H9 (cell line): ENCODE measurements around the gene MAGI1. TPM values are rescaled to one million over a fixed set of nuclear protein-coding genes. Genes with fewer than 3 reads are reported as not detected.

Experiments
- DNase-seq: peaks from one replicate; pipeline ENCODE4 v3.0.0-alpha.2; 2017
- H2AFZ ChIP-seq: one replicate; pipeline ENCODE4 v1.6.1; 2013; ENCODE audit warnings: mild to moderate bottlenecking, low read length, control low read depth, moderate library complexity
- H2AK5ac ChIP-seq: 2 replicates; pipeline ENCODE4 v1.6.1; 2013; ENCODE audit warnings: low read length, control low read depth, mixed read lengths; ENCODE audit not compliant: insufficient read length
- H2BK120ac ChIP-seq: one replicate; pipeline ENCODE4 v1.6.1; 2013; ENCODE audit warnings: low read depth, mild to moderate bottlenecking, low read length, control low read depth, inconsistent platforms; ENCODE audit not compliant: poor library complexity, severe bottlenecking
- H2BK12ac ChIP-seq: 2 replicates; pipeline ENCODE4 v1.6.1; 2013; ENCODE audit warnings: low read length, control low read depth, mixed read lengths, low read depth; ENCODE audit not compliant: insufficient read length
- H2BK15ac ChIP-seq: 2 replicates; pipeline ENCODE4 v1.6.1; 2013; ENCODE audit warnings: low read depth, low read length, control low read depth
- H2BK20ac ChIP-seq: one replicate; pipeline ENCODE4 v1.6.1; 2013; ENCODE audit warnings: low read depth, mild to moderate bottlenecking, low read length, control low read depth, inconsistent platforms; ENCODE audit not compliant: poor library complexity, severe bottlenecking
- H2BK5ac ChIP-seq: 2 replicates; pipeline ENCODE4 v1.6.1; 2013; ENCODE audit warnings: low read length, control low read depth, mixed read lengths; ENCODE audit not compliant: insufficient read length
- H3K14ac ChIP-seq: 2 replicates; pipeline ENCODE4 v1.6.1; 2013; ENCODE audit warnings: low read length, control low read depth; ENCODE audit not compliant: insufficient read depth
- H3K18ac ChIP-seq: 2 replicates; pipeline ENCODE4 v1.6.1; 2013; ENCODE audit warnings: low read depth, mild to moderate bottlenecking, mixed read lengths, low read length, control low read depth; ENCODE audit not compliant: insufficient read length
- H3K23ac ChIP-seq: 2 replicates; pipeline ENCODE4 v1.6.1; 2013; ENCODE audit warnings: low read length, control low read depth, mixed read lengths, low read depth; ENCODE audit not compliant: insufficient read length
- H3K23me2 ChIP-seq: 2 replicates; pipeline ENCODE4 v1.6.1; 2013; ENCODE audit warnings: low read depth, mild to moderate bottlenecking, mixed read lengths, low read length, control low read depth; ENCODE audit not compliant: insufficient read length, poor library complexity, severe bottlenecking
- H3K27ac ChIP-seq: 2 replicates; pipeline ENCODE4 v1.5.1; 2013; ENCODE audit warnings: low read length, control low read depth, mixed read lengths, low read depth; ENCODE audit not compliant: insufficient read length
- H3K27me3 ChIP-seq: 2 replicates; pipeline ENCODE4 v1.6.1; 2013; ENCODE audit warnings: low read length, control low read depth, inconsistent platforms; ENCODE audit not compliant: insufficient read depth
- H3K4ac ChIP-seq: 2 replicates; pipeline ENCODE4 v1.6.1; 2013; ENCODE audit warnings: low read depth, mild to moderate bottlenecking, control low read depth, inconsistent platforms, low read length, moderate library complexity
- H3K4me1 ChIP-seq: 2 replicates; pipeline ENCODE4 v1.6.1; 2013; ENCODE audit warnings: low read length, control low read depth, inconsistent platforms; ENCODE audit not compliant: insufficient read depth
- H3K4me2 ChIP-seq: 2 replicates; pipeline ENCODE4 v1.6.1; 2013; ENCODE audit warnings: low read length, control low read depth, mixed read lengths; ENCODE audit not compliant: insufficient read length, insufficient read depth
- H3K56ac ChIP-seq: 2 replicates; pipeline ENCODE4 v1.6.1; 2013; ENCODE audit warnings: low read depth, mild to moderate bottlenecking, mixed read lengths, low read length, control low read depth; ENCODE audit not compliant: insufficient read length
- H3K79me1 ChIP-seq: 2 replicates; pipeline ENCODE4 v1.6.1; 2013; ENCODE audit warnings: low read depth, mild to moderate bottlenecking, moderate library complexity, low read length, control low read depth, inconsistent platforms; ENCODE audit not compliant: insufficient read depth, poor library complexity, severe bottlenecking
- H3K79me2 ChIP-seq: 2 replicates; pipeline ENCODE4 v1.6.1; 2013; ENCODE audit warnings: low read length, control low read depth, inconsistent platforms; ENCODE audit not compliant: insufficient read depth
- H3K9ac ChIP-seq: 2 replicates; pipeline ENCODE4 v1.6.1; 2013; ENCODE audit warnings: low read length, control low read depth, mixed read lengths; ENCODE audit not compliant: insufficient read length; ENCODE audit errors: extremely low read depth
- H3K9me3 ChIP-seq: one replicate; pipeline ENCODE4 v1.6.1; 2013; ENCODE audit warnings: low read depth, low read length, inconsistent platforms; ENCODE audit not compliant: control insufficient read depth
- H3T11ph ChIP-seq: one replicate; pipeline ENCODE4 v1.6.1; 2013; ENCODE audit warnings: mild to moderate bottlenecking, low read length, control low read depth, inconsistent platforms
- H4K20me1 ChIP-seq: one replicate; pipeline ENCODE4 v1.6.1; 2013; ENCODE audit not compliant: control insufficient read depth, insufficient read length, insufficient read depth
- H4K5ac ChIP-seq: 2 replicates; pipeline ENCODE4 v1.6.1; 2013; ENCODE audit warnings: low read depth, mild to moderate bottlenecking, mixed read lengths, low read length, control low read depth; ENCODE audit not compliant: insufficient read length
- H4K8ac ChIP-seq: replicated peaks from 2 replicates; pipeline ENCODE4 v1.6.1; 2013; ENCODE audit warnings: low read length, control low read depth, mixed read lengths, low read depth; ENCODE audit not compliant: insufficient read length
- H4K91ac ChIP-seq: 2 replicates; pipeline ENCODE4 v1.6.1; 2013; ENCODE audit warnings: low read depth, mild to moderate bottlenecking, moderate library complexity, mixed read lengths, low read length, control low read depth; ENCODE audit not compliant: insufficient read length
- H3K27ac Mint-ChIP-seq, 3 experiments: 2 replicates in 2 of 3; 3 replicates in 1 of 3; pipeline ENCODE4 v1.8.0; 2020 to 2021; ENCODE audit warnings: mixed read lengths in 3 of 3, mild to moderate bottlenecking in 1 of 3, moderate library complexity in 1 of 3
- H3K27me3 Mint-ChIP-seq: 2 replicates; pipeline ENCODE4 v1.8.0; 2021; ENCODE audit warnings: low read depth, mild to moderate bottlenecking, moderate library complexity, mixed read lengths
- H3K36me3 Mint-ChIP-seq, 3 experiments: 2 replicates in 2 of 3; 3 replicates in 1 of 3; pipeline ENCODE4 v1.8.0; 2020 to 2021; ENCODE audit warnings: low read depth in 3 of 3, mixed read lengths in 3 of 3; ENCODE audit not compliant: insufficient read depth in 1 of 3
- H3K4me1 Mint-ChIP-seq, 2 experiments: 2 replicates each; pipeline ENCODE4 v1.8.0; 2020; ENCODE audit warnings: mixed read lengths in 2 of 2
- H3K4me3 Mint-ChIP-seq, 2 experiments: 2 replicates in 1 of 2; 3 replicates in 1 of 2; pipeline ENCODE4 v1.8.0; 2020 to 2021; ENCODE audit warnings: mild to moderate bottlenecking in 2 of 2, mixed read lengths in 2 of 2, moderate library complexity in 1 of 2
- H3K9me3 Mint-ChIP-seq, 2 experiments: 2 replicates in 1 of 2; 3 replicates in 1 of 2; pipeline ENCODE4 v1.8.0; 2020; ENCODE audit warnings: mild to moderate bottlenecking in 2 of 2, mixed read lengths in 2 of 2, moderate library complexity in 1 of 2
- WGBS: extraction: QIAGEN DNeasy Blood & Tissue Kit; methylation state at CpG from one replicate; pipeline ENCODE4 v1.1.7; 2013; ENCODE audit warnings: missing lambda C conversion rate, low lambda C conversion rate, mixed read lengths; ENCODE audit not compliant: insufficient read length; ENCODE audit errors: extremely low coverage; 5-methylcytosine and 5-hydroxymethylcytosine counted together
- total RNA-seq: library from RNA; stranded (reverse); gene quantifications from 2 replicates; pipeline ENCODE4 v1.2.1, GENCODE V29; 2021
- TF ChIP-seq, protein P1 (sequence below): fragments of 200-600 bp; sonication (generic); conservative IDR thresholded peaks from 3 replicates; pipeline ENCODE4 v1.8.0; 2021; ENCODE audit warnings: antibody characterized with exemption, mild to moderate bottlenecking

MAGI1 gene
- total RNA-seq, 1 experiment from 2014 or later: 65.7 TPM

DNA sequence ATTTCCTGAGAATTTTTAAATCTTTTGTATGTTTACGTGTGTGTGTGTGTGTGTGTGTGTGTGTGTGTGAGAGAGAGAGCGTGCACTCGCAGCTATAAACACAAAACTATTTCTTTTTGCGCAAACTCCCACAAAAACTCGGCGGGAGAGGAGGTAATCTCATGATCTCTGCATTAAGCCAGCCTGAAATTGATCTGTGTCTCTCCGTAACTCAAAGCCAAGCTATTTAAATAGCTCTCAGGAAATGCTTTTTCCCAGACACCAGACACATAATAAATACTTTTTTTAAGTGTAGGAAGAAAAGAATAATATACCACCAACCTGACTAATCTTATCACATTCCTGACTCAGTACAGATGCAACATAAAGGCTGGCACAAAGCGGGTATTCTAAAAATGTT is 226.8 kb downstream of the MAGI1 start:
- Histone ChIP-seq H3K56ac (no peak overlapping the region), H2AFZ (no peak overlapping the region), H2BK120ac (no peak overlapping the region), H3K14ac (no peak overlapping the region), H3K23ac (no peak overlapping the region), H3K4me2 (no peak overlapping the region), H3K18ac (no peak overlapping the region), H2BK5ac (no peak overlapping the region), H3K79me2 (no peaks in the 10 kb centered on the region), H3K9ac (no peak overlapping the region), H3K27me3 (no peaks in the 10 kb centered on the region), H4K91ac (no peak overlapping the region), H3K4me1 (no peaks in the 10 kb centered on the region; the same call in 1 of the 2 replicates), H3T11ph (no peak overlapping the region), H4K5ac (no peak overlapping the region), H2BK12ac (no peak overlapping the region), H4K8ac (no peak overlapping the region), H4K20me1 (no peaks in the 10 kb centered on the region), H2BK20ac (no peak overlapping the region), H2BK15ac (no peak overlapping the region), H3K4ac (no peak overlapping the region), H3K79me1 (no peaks in the 10 kb centered on the region), H3K23me2 (no peaks in the 10 kb centered on the region), H3K9me3 (no peaks in the 10 kb centered on the region), H3K27ac (no peak overlapping the region), H2AK5ac (no peak overlapping the region)
- no peak overlapping the region for H3K4me3 Mint-ChIP-seq
- no peaks in the 10 kb centered on the region for H3K27me3 Mint-ChIP-seq
- peaks cover 38 to 46% of the 10 kb centered on the region in 2 experiments for H3K4me1 Mint-ChIP-seq
- no peak for DNase-seq
- H3K27ac Mint-ChIP-seq: peak overlapping the region in 1 of 3 experiments; percentile 46; a peak in 1 of 7 replicates
- H3K36me3 Mint-ChIP-seq: peaks cover 0 to 3% (median 0%) of the 10 kb centered on the region in 3 experiments; a peak in 2 of 7 replicates
- TF ChIP-seq, protein P1, sequence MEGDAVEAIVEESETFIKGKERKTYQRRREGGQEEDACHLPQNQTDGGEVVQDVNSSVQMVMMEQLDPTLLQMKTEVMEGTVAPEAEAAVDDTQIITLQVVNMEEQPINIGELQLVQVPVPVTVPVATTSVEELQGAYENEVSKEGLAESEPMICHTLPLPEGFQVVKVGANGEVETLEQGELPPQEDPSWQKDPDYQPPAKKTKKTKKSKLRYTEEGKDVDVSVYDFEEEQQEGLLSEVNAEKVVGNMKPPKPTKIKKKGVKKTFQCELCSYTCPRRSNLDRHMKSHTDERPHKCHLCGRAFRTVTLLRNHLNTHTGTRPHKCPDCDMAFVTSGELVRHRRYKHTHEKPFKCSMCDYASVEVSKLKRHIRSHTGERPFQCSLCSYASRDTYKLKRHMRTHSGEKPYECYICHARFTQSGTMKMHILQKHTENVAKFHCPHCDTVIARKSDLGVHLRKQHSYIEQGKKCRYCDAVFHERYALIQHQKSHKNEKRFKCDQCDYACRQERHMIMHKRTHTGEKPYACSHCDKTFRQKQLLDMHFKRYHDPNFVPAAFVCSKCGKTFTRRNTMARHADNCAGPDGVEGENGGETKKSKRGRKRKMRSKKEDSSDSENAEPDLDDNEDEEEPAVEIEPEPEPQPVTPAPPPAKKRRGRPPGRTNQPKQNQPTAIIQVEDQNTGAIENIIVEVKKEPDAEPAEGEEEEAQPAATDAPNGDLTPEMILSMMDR: no peak
- no peaks in the 10 kb centered on the region for H3K9me3 Mint-ChIP-seq
- no CpG with 5 or more reads among the region's 8 CpGs for WGBS
